GM06990 (cell line): Measurements from ENCODE around the gene ST8SIA4.

Source experiments
- DNase-seq: peaks from one replicate; pipeline ENCODE4 v3.0.0-alpha.2; 2011; ENCODE audit not compliant: insufficient read length; ENCODE audit errors: extremely low read depth
- H3K27me3 ChIP-seq: replicated peaks from 2 replicates; pipeline ENCODE4 v1.6.0; 2011; ENCODE audit warnings: low read length; ENCODE audit not compliant: control insufficient read depth, insufficient read depth
- H3K36me3 ChIP-seq: 2 replicates; pipeline ENCODE4 v1.5.1; 2011; ENCODE audit warnings: low read length; ENCODE audit not compliant: control insufficient read depth, insufficient read depth
- H3K4me3 ChIP-seq: replicated peaks from 2 replicates; pipeline ENCODE4 v1.5.1; 2011; ENCODE audit warnings: low read depth, mild to moderate bottlenecking, control low read depth, low read length
- TF ChIP-seq, protein P1 (sequence below): IDR thresholded peaks from 2 replicates; pipeline ENCODE4 v1.5.1; 2011; ENCODE audit warnings: low read length, control low read depth, mild to moderate bottlenecking, inconsistent platforms; ENCODE audit not compliant: insufficient read depth, poor library complexity, severe bottlenecking

ST8SIA4 gene

DNA sequence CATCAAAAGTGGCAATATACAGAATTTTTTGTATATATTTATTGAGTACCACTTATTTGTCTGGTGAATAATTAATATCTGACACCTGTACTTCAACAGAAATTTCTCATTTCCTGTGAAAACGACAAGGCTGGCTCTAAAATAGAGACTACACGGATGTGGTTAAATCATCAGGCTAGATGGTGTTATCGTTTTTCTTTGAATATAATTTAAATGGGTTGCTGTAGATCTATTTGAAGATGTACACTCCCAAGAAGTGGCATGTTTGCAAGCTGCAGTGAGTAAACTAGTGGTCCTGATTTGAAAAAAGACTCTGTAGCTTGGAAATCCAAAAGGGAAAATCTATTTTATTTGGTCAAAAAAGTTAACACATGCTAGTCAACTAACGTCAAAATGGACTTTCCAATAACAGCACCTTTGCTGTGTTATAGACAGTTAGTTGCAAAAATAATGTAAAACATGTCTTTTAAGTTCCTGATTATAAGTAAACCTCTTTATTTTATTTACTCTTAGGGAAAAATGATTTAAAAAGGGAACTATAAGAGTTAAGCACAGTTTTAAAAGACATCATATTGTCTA, 13.8 kb downstream of the ST8SIA4 start:
- TF ChIP-seq, protein P1, sequence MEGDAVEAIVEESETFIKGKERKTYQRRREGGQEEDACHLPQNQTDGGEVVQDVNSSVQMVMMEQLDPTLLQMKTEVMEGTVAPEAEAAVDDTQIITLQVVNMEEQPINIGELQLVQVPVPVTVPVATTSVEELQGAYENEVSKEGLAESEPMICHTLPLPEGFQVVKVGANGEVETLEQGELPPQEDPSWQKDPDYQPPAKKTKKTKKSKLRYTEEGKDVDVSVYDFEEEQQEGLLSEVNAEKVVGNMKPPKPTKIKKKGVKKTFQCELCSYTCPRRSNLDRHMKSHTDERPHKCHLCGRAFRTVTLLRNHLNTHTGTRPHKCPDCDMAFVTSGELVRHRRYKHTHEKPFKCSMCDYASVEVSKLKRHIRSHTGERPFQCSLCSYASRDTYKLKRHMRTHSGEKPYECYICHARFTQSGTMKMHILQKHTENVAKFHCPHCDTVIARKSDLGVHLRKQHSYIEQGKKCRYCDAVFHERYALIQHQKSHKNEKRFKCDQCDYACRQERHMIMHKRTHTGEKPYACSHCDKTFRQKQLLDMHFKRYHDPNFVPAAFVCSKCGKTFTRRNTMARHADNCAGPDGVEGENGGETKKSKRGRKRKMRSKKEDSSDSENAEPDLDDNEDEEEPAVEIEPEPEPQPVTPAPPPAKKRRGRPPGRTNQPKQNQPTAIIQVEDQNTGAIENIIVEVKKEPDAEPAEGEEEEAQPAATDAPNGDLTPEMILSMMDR = no peak
- Histone ChIP-seq H3K36me3 (peaks cover 4% of the 10 kb centered on the region; the same call in 1 of the 2 replicates), H3K27me3 (no peaks in the 10 kb centered on the region), H3K4me3 (peak overlapping the region; percentile 37)
- peak; percentile 41 for DNase-seq

DNA sequence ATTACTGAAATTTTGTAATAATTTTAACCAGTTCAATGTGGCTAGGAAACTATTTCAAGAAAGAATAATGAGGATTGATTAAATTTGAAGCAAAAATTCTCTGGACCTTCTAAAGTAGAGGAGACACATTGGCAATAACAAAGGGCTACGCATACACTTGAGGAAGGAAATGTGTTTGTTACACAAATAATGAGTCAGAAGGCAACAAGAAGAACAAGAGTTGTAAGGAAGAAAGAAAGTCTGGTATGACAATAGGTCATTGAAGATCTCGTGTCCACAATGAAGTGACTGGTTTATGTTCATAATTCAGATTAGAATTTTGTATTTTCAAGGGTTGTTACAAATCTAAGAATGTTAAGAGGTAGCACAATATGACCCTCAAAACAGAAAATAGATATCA, 25.8 kb downstream of the ST8SIA4 start:
- TF ChIP-seq, protein P1 = no peak
- DNase-seq = no peak
- H3K36me3 ChIP-seq = no peaks in the 10 kb centered on the region

DNA sequence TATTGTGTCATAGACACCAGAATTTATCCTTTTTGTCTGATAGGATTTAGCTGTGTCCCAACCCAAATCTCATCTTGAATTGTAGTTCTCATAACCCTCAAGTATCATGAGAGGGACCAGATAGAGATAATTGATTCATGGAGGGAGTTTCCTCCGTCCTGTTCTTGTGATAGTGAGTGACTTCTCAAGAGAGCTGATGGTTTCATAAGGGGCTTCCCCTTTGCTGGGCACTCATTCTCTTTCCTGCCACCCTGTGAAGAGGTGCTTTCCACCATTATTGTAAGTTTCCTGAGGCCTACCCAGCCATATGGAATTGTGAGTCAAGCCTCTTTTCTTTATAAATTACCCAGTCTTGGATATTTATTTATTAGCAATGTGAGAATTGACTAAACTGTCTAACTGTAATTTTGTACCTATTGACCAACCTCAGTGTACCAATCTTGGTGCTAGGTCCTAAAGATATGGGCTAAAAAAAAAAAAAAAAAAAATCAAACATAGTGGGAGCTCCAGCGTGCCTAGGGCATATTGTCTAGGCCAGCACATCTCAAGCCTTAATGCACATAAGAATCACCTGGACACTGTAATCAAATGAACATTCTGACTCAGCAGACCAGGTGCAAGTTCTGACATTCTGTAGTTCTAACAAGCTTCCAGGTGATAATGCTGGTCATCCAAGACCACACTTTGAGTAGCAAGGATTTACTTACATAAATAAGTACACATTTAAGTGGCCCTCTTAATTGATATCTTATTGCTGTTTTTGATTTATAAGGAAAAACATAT, 30.5 kb downstream of the ST8SIA4 start:
- no peak overlapping the region for H3K4me3 ChIP-seq
- DNase-seq = no peak
- H3K36me3 ChIP-seq = no peaks in the 10 kb centered on the region; the same call in 1 of the 2 replicates
- no peaks in the 10 kb centered on the region for H3K27me3 ChIP-seq
- TF ChIP-seq, protein P1 = no peak

More for the DNA sequence above, 25.8 kb downstream of the ST8SIA4 start:
- Histone ChIP-seq H3K4me3 (no peak overlapping the region), H3K27me3 (no peaks in the 10 kb centered on the region)

DNA sequence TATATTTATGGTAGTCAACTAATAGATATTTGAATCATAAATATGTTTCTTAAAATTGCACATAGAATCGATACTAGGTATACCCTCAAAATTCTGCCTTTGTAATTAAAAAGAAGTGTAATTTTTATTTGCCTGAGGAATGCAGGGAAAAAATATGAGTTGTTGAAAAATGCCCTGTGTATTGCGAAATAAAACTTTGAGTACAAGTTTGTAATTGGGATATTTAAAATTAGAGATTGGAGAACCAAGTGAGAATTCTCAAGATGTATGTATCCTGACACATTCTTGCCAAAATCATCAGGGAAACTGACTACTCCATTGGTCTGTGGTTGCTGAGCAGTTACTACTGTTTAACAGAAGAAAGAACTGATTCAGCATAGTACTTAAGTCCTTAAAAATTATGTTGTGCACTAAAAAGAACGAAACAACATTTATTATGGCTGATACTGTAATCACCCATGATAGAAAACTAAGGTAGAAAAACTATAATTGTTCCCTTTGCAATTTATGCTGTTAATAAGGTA, 36.0 kb downstream of the ST8SIA4 start:
- Histone ChIP-seq H3K27me3 (no peaks in the 10 kb centered on the region), H3K4me3 (no peak overlapping the region), H3K36me3 (no peaks in the 10 kb centered on the region; the same call in 1 of the 2 replicates)
- TF ChIP-seq, protein P1 = no peak
- DNase-seq = no peak

DNA sequence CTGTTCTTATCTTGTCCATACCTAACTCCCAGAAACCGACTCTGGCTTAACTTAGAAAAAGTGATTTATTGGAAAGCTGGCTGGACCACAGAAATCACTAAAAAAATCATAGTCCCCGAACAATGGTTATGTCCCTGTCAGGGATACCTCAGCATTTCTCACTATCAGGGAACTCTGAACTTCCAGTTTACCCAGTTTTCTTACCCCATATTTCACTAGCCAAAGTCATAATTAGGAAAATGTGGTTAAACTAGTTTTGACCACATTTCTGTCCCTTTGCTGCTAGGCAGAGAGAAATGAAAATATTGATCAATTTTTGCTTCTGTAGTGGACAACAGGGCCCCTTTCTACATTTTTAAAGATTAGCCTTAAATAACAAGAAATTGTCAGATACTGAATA, 38.2 kb downstream of the ST8SIA4 start:
- H3K4me3 ChIP-seq = no peak overlapping the region
- H3K36me3 ChIP-seq = no peaks in the 10 kb centered on the region
- TF ChIP-seq, protein P1 = no peak
- H3K27me3 ChIP-seq = no peaks in the 10 kb centered on the region
- DNase-seq = no peak
